LNCAP (cell line): Measurements from ENCODE around the gene NEDD4L.

Source experiments
- TF ChIP-seq, protein P1 (sequence below): fragments of 450-650 bp; IDR thresholded peaks from 2 replicates; pipeline ENCODE4 v1.5.1; 2017; ENCODE audit warnings: mild to moderate bottlenecking

Gene NEDD4L

DNA sequence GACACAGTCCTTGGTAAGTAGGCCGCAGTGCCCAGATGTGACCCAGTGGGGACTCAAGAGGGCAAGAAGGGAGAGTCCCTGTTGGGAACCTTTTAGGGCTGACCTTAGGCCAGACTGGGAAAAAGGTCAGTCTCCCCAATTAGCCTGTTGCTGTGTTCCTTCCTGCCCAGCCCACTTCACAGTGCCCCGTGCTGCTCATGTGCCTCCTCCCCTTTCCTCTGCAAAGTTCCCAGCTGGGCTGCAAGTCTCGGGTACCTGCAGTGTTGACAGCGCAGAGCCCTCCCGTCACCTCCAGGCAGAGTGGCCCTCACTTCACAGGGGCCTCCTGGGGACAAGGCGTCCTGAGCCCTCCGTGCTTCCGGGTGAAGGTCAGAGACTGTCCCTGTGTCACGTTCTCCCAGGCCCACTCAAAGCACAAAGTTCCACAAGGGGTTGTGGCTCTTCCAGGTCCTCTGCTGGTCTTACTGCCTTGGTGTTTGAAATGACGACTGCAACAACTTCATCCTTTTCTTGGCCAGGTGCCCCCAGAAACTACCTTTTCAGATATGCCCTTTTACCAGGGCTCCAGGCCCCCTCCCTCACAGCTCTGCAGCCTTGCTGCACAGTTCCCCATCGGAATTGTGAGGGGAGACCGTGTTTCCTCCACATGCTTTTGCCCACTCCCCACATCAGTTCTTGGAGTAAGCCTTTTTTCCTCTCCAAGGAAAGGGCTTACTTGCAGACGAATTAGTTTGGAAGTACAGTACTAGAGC is 359.1 kb downstream of the NEDD4L start:
- TF ChIP-seq, protein P1, sequence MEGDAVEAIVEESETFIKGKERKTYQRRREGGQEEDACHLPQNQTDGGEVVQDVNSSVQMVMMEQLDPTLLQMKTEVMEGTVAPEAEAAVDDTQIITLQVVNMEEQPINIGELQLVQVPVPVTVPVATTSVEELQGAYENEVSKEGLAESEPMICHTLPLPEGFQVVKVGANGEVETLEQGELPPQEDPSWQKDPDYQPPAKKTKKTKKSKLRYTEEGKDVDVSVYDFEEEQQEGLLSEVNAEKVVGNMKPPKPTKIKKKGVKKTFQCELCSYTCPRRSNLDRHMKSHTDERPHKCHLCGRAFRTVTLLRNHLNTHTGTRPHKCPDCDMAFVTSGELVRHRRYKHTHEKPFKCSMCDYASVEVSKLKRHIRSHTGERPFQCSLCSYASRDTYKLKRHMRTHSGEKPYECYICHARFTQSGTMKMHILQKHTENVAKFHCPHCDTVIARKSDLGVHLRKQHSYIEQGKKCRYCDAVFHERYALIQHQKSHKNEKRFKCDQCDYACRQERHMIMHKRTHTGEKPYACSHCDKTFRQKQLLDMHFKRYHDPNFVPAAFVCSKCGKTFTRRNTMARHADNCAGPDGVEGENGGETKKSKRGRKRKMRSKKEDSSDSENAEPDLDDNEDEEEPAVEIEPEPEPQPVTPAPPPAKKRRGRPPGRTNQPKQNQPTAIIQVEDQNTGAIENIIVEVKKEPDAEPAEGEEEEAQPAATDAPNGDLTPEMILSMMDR, result no peak

DNA sequence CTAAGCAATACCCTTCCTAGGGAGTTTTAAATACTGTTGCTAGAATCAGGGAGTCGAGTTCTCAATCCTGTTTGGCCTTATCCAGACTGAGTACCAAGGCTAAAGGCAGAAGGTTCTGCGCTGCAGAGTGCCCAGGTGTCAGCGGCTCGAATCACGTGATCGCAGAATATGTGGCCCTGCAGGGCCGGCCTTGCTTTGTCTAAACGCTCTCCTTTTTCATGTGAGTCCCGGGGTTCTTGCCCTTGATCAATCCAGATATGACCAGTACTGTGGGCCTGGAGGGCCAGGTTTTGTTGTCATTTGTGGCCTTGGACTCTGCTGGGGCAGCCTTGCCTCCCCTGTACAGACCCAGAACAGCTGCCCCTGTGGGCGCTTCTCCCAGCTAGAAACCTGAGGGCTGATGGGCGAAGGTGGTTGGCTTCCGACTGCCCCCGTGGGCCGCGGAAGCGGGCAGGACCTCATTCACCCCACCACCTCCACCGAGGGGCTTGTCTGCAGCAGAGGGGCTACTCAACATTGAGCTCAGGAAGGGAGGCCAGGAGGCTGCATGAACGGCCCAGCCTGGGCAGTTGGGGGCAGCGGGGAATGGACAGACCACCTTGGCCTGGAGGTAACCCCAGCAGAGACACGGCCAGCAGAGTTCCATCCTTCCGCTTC is 359.9 kb downstream of the NEDD4L start:
- TF ChIP-seq, protein P1, result no peak

GRCh38 chr18:58405107-58405898 is 361.3 kb downstream of the NEDD4L start:
- TF ChIP-seq, protein P1, result no peak

- TF ChIP-seq, protein P1, result no peak
Observed at GRCh38 chr18:58407263-58407648, 363.2 kb downstream of the NEDD4L start.

DNA sequence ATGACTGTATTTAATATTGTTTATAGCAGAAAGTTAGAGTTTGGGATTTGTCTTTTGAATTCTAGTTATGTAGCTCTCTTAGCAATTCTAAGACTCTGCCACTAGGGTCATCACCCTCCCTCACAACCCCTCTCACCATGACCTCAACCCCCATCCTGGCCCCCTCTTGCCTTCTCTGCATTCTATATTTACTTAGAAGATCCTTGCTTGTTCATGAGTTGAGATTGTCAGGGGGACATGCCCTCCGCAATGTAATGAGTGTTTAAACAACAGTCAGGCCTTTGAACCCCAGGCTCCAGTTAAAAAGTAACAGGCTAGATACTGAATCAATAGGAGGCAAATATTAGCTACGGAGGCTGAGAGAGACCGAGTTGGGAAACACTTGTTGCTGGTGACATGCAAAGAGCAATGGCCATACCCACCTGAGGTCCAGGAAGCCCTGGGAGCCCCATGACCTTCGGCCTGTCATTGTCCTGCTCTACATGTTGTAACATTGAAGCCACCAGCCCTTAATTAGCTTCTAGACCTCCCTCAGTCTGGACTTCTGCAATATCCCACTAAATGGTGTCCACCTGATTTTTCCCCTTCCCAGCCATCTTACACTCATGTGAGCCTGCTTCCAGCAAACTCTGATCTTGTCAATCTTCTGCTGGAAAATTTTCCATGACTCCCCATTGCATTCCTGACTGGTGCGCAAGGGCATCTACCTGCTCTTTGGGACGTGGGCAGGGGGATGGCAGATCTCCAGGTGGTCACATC is 363.8 kb downstream of the NEDD4L start:
- TF ChIP-seq, protein P1, result no peak

DNA sequence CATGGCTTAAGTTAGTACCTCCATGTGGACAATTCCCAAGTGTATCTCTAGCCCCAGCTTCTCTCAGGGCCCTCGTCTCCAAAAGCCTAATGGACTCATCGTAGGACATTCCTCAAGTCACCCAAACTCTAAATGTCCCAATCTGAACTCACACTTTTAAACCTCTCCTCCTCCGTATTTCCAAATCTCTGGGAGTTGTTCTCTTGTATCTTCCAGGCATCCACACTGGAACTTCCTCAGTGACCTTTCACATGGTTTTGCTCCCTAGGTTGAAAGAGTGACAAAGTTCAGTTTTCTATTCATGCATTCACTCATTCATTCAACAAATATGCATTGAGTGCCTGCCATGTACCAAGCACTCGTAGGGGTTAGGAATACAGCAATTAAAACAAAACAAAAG is 364.6 kb downstream of the NEDD4L start:
- TF ChIP-seq, protein P1, result no peak

- TF ChIP-seq, protein P1, result no peak
Observed at GRCh38 chr18:58409802-58410445, 365.9 kb downstream of the NEDD4L start.
